NCI-H69 (cell line): ENCODE data around the gene EMC6.
"Not testable (repeated sequence)": the region's sequence is repeated elsewhere in the genome, so short reads cannot be mapped to it uniquely, and the experiment has no call there.

Source experiments
- DNase-seq: peaks from one replicate; lab custom pipeline; 2025; lab: John Stamatoyannopoulos, UW

The EMC6 gene

DNA sequence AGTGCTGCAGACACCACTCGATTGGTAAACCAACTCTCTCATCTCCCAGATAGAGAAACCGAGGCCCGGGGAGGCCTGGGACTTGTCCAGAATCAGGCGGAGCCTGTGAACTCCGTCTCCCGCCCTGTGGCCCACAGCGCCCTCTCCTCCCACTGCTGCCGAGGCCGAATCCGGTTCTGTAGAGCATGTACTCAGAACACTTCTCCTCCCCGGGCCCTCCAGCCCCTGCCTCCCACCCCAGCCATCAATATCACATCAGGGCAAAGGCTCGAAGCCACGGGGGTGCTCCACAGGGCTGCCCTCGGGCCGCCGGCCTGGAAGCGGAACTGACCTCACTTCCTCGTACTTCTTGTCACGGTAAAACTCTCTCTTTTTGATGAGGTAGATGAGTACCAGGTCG lies 13.0 kb downstream of the EMC6 start:
- no peak for DNase-seq

DNA sequence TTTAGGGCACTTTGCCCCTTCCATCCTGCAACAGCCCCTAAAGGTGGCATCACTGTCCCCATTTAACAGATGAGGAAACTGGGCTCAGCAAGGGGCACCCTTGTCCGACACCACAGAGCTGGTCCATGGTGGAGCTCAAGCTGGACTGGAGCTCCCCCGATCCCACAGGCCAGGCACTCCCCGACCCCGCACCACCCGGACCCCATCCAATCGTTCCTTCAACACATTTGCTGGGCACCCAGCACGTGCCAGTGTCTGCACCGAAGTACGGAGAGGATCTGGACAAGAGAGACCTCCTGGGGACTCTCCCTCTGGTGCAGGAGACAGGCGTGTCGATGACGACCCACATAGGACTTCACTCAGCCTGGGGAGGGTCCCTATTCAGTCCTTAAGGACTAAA lies 13.4 kb downstream of the EMC6 start:
- no peak for DNase-seq

DNA sequence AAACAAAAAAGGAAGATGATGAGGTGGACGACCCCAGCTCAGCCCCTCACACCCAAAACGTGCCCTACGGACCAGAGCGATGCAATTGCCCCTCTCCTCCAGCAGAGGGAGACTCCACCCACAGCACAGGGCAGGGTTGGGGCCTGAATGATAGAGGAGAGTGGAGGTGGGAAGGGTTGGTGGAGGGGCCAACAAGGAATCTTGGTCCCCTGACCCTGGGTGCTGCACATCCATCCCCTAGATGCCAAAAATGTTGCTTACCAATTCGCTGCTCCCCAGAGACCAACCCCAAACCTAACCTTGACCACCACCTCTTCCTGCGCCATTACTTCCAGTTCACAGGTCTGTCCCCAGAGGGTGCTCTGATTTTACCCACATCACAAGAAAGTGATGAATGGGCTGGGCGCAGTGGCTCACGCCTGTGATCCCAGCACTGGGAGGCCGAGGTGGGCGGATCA lies 14.5 kb downstream of the EMC6 start:
- peak; percentile 43 for DNase-seq

DNA sequence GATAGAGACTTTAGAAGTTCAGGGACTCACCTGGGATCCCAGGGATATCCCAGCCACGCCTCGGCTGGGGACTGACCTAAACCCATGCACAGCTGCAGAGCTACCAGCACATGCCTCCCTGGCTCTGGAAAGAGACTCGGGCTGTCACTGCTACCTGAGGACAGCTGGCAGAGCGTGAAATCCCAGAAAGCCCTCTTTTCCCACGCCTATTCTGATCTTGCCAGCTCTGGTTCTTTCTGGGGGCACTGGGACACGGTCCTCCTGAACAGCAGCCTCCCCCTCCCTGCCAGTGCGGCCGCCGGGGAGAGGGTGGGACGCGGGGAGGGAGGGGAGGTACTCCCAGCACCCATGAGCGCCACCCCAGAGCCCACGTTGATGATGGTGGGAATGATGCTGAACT lies 16.6 kb downstream of the EMC6 start:
- DNase-seq = no peak

DNA sequence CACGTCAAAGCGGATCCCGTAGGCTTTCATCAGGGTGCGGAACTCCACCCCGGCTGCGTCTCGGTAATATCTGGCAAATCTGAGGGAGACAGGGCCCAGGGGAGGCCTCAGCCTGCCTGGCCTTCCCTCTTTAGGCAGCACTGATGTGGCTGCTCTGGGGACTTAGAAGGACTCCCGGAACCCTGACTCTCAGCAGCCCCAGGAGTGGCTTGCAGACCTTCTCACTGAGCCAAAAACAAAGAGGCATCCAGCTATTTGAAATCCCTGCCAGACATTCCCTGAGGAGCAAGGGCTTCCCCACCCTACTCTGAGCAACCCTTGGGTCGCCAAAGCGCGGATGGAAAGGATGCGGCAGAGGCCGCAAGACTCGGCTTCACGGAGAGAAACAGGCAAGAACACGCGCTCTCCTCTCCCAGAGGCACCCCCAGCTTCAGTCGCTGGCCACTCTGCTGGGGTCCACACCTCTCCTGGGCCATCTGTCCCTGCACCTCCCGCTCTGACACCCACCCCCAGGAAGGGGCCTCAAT lies 19.5 kb downstream of the EMC6 start:
- DNase-seq = no peak

DNA sequence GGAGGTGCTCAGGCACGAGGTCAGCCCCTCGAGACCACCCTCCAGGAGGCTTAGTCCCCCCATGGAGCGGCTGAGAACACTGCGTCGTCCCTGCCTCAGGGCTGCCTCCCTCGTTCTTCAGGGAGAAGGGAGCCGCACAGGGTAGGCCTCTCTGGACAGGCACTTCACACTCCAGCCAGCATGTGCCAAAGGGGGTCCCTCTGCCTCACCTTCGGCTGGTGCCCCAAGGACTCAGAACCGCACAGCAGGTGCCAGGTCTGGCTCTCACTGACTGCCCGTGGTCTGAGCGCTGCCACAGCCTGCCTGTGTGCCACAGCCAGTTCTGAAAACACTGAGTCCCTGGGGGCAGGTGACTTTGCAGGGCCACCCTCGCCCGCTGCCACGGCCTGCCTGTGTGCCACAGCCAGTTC lies 20.2 kb downstream of the EMC6 start:
- DNase-seq = no peak

DNA sequence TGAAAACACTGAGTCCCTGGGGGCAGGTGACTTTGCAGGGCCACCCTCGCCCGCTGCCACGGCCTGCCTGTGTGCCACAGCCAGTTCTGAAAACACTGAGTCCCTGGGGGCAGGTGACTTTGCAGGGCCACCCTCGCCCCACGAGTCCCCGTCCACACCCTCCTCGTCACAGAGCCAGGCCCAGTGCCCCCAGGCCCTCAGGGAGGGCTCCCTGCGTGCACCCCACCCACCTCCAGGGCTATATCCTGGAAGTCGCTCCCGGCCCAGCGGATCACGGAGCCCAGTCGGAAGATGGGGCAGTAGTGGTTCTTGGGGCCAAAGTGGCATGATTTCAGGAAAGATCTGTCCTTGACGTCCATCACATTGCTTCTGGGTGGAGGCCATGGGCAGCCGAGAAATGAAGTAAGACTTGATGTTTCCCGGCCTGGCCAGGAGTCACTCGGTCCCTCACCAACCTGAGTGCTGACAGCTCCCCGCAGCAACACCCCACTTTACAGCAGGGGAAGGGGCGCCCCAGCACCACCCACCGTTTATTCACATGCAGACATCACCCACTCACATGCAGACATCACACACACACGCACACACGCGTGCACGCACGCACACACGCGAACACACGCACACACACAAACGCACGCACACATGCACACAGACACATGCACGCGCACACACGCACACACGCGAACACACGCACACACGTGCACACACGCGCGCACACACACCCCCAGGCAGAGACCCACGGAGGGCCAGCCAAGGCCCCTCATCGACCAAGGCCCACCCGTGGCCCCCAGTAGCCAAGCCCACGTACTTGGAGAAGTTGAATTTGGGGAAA lies 20.9 kb downstream of the EMC6 start:
- no peak for DNase-seq

DNA sequence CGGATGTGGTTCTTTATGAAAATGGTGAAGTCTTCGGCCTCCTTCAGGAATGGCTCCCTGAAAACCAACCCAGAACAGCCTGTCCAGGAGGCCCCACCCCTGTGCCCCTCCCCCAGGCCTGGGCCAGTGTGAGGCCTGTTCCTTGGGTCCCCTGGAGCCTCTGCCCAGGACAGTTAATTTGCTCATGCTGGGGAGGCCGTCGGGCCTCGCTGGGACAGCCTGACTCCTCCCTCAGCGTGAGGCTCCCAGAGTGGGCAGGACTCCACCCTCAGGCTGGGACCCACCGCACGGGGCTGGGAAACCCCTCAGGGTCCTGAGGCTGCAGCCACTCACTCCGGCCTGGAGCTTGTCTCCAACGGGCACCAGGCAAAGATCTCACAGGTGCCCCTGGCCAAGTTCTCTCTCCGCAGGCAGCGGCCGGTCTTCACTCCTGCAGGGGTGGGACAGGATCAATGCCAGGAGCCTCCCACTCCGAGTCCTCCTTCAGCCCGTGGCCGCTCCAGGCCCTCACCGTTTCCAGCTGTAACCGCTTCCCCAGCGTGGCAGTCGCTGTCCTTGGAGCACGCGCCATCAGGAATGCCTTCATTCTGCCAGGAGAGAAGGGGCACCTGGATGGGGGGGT lies 21.6 kb downstream of the EMC6 start:
- DNase-seq = no peak

DNA sequence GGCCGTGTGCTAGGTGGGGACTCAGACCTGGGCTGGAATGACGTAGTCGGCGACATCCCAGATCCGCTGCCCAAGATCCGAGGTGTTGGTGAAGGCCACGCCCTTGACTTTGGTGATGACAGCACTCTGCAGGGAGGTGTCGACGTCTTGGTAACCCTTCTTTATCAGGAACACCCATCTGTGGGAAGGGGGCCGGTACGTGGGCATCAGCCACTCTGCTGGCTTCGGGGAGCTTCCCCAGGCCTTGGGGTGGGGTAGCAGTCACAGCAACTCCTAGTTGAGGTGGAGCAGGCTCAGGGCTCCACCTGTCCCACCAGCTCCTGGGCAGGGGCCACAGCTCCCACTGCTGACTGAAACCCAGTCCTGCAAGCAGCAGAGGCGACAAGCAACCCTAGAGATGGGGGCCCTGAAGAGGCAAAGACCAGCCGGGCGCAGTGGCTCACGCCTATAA lies 23.0 kb downstream of the EMC6 start:
- DNase-seq = no peak

DNA sequence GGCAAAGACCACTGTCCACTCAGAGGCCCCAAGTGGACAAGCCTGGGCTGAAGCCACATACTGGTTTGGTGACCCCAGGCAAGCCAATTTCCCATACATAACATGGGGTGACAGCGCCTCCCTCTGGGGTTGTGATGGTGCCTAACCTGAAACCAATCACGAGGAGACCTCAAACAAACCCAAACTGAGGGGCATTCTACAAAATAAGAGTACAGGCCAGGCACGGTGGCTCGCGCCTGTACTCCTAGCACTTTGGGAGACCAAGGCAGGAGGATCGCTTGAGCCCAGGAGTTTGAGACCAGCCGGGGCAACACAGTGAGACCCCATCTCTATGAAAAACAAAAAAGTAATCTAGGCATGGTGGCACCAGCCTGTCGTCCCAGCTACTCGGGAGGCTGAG lies 23.7 kb downstream of the EMC6 start:
- DNase-seq = no peak

DNA sequence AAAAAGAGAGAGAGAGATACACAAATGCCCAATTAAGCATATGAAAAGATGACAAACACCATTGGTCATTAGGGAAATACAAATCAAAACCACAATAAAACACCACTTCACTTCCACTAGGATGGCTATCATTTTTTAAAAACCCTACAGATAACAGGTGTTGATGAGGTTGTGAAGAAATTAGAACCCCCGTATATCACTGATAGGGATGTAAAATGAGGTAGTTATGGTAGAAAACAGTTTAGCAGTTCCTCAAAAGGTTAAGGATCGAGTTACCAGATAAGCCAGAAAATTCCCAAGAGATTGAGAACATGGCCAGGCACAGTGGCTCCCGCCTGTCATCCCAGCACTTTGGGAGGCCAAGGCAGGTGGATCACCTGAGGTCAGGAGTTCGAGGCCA lies 24.5 kb downstream of the EMC6 start:
- DNase-seq = no peak

DNA sequence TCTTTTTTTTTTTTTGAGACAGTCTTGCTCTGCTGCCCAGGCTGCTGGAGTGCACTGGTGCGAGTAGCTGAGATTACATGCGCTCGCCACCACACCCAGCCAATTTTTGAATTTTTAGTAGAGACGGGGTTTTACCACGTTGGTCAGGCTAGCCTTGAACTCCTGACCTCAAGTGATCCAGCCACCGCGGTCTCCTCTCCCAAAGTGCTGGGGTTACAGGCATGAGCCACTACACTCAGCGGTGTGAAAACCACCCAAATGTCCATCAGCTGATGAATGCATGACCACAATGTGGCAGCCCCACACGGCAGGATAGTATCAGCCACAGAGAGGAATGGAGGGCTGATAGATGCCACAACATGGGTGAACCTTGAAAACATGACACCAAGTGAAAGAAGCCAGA lies 25.2 kb downstream of the EMC6 start:
- DNase-seq = no peak

DNA sequence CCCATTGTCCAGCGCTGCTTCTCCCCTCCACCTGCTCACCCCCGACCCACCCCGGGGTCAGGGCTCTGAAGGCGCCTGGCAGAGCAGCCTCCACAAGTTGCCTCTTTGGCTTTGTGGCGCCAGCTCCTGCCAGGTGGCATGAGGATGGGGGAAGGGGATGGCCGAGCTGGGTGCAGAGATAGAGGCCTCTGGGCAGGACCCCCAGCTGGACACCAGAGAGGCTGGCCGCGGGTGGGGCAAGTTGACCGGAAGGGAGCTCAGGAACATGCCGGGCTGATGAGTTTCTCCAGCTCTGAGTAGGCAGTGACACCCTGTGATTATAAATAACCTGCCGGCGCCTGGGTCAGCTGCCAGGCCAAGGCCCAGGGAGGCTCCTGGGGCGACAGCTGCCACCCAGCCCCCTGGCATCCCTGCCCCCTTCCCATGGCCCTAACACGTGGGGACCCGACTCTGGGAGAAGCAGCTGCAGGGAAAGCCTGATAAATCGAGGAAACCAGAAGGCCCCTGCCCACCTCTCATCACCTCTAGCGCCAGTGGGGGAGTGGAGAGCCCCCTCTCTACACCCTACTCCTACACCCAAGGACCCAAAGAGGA lies 26.6 kb downstream of the EMC6 start:
- peak; percentile 19 for DNase-seq

DNA sequence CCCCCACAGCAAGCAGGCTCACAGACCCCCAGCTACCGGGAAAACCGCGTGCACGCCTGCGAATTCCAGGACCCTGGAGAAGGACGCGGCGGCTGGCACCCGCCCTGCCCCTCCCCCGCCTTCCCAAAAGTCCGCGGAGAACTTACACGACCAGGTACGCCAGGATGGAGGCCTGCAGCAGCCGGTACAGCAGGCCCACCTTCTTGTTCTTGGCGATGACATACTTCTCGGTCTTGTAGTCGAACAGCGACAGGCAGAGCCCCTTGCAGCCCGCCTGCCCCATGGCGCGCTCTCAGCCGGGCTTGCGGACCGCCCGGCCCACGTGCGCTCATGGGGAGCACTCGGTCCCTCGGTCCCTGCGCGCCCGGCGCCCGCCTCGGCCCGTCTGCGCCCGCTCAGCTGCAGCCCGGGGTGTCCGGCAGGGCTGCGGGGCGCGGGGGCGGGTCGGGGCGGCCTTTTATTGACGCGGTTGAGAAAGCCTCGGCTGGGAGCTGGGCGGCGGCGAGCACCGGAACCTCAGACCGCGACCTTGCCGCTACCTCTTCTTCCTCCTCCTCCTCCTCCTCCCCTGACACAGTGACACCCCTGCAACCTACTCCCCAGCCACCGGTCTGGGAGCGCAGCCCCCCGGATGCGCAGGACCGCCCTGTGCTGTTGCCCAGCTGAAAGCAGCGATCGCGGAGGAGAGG lies 27.3 kb downstream of the EMC6 start, which contains the start of gene P2RX5:
Gene P2RX5 (minus strand): TSS at position 433 of the 689 bp plus-strand sequence. CDS start 150 bp downstream, at position 283.
- peak; percentile 38 for DNase-seq

DNA sequence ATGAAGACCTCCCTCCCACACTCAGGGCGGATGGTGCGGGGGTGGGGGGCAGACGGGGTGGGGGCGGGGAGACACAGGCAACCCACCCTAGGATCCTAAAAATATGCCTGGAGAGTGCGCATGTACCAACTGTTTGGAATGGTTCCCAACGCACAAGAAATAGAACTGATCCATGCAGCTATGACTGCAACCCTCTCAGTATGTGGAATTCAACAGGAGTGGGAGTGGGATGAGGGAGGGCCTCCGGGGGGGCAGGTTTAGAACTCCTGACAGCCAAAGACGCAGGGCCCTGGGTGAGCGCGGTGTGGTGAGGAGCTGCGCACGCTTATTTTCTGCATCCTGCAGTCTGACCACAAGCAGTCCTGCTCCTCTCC lies 28.5 kb downstream of the EMC6 start:
- DNase-seq = no peak

DNA sequence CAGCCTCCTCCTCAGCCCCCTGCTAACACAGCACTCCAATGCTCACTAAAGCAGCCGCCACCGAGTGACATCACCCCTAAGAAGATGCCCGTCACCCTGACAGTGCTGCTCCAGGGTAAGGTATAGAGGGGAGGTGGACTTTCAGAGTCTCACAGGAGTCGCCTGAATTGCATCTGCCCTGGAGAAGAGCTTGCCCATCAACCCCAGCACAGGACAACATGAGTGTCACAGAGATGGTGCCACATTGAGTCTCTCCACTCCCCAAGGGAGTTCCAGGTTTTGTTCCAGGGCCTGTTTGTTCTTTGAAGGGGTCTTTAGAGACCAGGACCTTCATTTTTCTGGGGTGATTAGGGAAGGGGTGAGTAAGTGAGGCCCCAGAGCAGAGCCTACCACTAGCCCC lies 29.5 kb downstream of the EMC6 start:
- DNase-seq = no peak

DNA sequence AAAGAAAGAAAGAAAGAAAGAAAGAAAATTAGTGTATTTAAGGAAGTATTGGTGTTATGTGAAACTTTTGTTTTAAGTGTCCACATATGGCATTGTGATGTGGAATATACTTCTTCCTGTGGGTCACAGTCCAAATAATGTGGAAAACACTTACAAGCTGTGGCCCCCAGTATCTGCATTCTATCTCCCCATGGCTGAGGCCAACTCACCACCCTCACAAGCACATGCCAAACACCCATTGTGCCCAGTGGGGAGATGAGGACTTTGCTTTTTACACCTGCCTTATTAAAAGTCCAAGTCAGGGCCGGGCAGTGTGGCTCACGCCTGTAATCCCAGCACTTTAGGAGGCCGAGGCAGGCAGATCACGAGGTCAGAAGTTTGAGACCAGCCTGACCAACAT lies 31.3 kb downstream of the EMC6 start:
- no peak for DNase-seq

DNA sequence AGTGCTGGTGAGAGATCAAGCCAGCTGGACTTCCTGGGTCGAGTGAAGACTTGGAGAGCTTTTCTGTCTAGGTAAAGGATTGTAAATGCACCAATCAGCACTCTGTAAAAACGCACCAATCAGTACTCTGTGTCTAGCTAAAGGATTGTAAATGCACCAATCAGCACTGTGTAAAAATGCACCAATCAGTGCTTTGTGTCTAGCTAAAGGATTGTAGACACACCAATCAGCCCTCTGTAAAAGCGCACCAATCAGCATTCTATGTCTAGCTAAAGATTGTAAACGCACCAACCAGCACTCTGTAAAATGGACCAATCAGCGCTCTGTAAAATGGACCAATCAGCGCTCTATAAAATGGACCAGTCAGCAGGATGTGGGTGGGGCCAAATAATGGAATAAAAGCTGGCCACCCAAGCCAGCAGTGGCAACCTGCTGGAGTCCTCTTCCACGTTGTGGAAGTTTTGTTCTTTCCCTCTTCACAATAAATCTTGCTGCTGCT lies 33.5 kb downstream of the EMC6 start:
- not testable (repeated sequence) for DNase-seq

DNA sequence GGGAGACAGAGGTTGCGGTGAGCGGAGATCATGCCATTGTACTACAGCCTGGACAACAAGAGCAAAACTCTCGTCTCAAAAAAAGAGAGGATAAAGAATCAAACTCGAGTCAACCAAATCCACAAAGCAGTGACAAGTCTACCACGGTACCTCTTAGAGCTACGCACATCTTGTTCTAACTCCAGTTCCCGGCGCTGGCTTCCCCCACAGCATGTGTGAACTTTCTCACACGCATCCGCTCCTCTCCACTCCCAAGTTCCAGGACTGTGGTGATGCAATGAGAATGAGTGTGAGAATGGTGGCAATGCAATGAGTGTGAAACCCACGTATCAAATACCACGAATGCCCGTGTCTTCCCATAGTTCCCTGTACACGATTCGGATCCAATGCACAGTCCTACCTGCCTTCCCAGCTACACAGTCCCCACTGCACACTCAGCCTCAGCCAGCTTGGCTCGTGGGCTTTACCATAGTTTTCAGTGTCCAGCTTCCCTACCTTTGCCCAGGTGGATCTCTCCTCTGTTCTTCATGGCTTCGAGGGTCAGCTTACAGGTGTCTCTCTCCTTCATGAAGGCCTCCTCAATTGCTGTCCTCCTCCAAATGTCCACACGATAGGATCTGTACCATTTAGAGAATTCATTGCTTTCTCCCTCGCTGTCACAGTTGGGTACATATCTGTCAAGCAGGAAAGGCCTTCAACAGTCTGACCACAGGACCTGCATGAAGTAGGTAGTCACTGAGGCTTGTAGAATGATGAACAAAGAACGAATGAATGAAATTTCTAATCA lies 36.5 kb downstream of the EMC6 start:
- no peak for DNase-seq

DNA sequence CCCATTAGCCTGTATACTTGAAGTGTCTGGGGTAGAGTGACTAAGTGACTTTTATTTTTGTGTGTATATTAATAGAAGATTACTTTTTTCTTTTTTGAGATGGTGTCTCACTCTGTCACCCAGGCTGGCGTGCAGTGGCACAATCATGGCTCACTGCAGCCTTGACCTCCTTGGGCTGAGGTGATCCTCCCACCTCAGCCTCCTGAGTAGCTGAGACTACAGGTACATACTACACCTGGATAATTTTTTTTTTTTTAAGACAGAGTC lies 37.0 kb downstream of the EMC6 start:
- not testable (repeated sequence) for DNase-seq

DNA sequence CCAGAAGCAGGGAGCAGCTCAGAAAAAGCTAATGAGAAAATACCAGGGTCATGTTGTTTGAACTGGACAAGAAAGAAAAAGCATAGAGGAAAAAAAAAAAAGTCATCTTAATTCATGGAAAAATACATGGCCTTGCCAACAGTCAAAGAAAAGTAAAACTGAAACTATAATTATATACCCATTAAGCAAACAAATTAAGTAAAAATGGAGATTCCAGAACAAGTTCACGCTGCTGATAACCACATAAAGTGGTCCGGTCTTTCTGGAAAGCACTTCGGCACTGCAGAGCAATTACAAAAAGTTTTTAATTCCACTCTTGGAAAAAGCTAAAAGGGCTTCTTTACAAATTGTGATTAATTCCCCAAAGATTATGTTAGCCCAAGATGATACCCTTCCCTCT lies 39.8 kb downstream of the EMC6 start:
- peak; percentile 5 for DNase-seq
